Stimulated activated CD8-positive, alpha-beta memory T cell treated with anti-CD3 and anti-CD28 coated beads, Interleukin-4, amount 100 ng/mL, for 24 hours (primary cell): ENCODE results near the gene ABHD1.
"Not testable (repeated sequence)": the region's sequence is repeated elsewhere in the genome, so short reads cannot be mapped to it uniquely, and the experiment has no call there.

Experiments used
- DNase-seq: peaks from one replicate; pipeline ENCODE4 v3.0.0-alpha.2; 2020; ENCODE audit warnings: low read depth

Gene ABHD1

DNA sequence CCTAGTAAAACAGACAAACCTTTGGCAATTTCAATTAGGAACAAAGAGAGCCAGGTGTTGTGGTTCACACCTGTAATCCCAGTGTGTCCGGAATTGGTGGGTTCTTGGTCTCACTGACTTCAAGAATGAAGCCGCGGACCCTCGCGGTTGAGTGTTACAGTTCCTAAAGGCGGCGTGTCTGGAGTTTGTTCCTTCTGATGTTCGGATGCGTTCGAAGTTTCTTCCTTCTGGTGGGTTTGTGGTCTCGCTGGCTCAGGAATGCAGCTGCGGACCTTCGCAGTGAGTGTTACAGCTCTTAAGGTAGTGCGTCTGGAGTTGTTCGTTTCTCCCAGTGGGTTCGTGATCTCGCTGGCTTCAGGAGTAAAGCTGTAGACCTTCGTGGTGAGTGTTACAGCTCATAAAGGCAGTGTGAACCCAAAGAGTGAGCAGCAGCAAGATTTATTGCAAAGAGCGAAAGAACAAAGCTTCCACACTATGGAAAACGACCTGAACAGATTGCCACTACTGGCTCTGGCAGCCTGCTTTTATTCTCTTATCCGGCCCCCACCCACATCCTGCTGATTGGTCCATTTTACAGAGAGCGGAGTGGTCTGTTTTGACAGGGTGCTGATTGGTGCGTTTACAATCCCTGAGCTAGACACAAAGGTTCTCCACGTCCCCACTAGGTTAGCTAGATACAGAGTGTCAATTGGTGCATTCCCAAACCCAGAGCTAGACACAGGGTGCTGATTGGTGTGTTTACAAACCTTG is 12.8 kb upstream of the ABHD1 start:
- DNase-seq, result not testable (repeated sequence)

GRCh38 chr2:27111392-27112078 is 12.1 kb upstream of the ABHD1 start:
- not testable (repeated sequence) for DNase-seq

DNA sequence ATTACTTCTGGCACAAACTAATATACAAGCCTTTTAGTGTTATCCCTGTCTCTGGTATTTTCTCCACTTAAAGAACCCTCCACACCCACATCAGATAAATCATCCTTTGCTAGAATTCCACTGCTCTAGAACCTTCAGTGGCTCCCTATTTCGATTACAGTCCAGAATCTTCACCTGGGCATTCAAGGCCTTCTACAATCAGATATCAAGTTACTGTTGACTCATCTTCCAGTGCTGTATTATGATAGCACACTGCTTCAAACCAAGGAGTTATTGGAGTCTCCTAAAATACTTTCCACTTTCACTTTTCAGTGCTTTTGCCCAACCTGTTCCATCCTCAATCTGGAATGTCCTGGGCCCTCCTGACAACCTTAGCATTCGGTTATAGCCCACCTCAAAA is 8.1 kb upstream of the ABHD1 start:
- DNase-seq, result no peak

GRCh38 chr2:27117995-27118524 is 5.6 kb upstream of the ABHD1 start:
- DNase-seq, result no peak

DNA sequence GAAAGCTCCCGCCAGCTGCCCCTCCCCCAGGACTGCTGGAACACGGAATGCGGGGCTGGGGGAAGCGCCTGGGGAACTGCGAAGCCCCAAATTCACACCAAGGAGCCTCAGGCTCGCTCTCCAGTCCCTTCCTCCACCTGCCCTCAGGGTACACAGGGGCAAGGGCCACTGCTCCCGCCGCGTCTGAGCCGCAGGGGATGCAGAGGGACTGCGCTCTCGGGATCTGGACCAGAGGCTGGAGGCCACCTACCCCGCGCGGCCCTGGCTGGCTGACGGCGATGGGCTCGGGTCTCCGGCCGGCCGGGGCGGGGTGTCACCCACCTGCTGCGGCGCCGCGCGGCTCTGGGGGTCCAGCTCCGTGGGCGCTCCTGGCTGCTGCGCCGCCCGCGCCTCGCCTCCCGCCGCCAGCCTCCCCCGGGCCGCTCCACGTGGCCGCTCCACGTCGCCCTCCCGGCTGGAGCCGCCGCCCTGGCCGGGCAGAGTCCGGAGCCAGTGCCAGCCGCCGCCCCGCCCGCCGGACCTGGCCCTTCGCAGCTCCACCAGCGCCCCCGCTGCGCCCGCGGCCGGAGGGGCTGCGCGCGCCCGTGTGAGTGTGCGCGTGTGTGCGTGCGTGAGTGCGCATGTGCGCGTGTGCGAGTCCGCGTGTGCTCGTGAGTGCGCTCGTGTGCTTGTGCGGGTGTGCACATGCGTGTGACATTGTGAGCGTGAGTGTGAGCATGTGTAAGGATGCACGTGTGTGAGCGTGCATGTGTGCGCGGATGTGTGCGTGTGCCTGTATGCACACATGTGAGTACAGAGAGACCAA is 4.9 kb upstream of the ABHD1 start, which contains the start of gene CGREF1:
Gene CGREF1 (minus strand): TSS at position 604 of the 805 bp plus-strand sequence. CDS start 14,762 bp downstream, outside the sequence.
- no peak for DNase-seq

- not testable (repeated sequence) for DNase-seq
Observed at GRCh38 chr2:27119330-27119670, 4.3 kb upstream of the ABHD1 start.

- DNase-seq, result no peak
Observed at GRCh38 chr2:27121906-27122305, 1.7 kb upstream of the ABHD1 start.

- DNase-seq, result no peak
Observed at GRCh38 chr2:27122791-27123190, 824 bp upstream of the ABHD1 start.

DNA sequence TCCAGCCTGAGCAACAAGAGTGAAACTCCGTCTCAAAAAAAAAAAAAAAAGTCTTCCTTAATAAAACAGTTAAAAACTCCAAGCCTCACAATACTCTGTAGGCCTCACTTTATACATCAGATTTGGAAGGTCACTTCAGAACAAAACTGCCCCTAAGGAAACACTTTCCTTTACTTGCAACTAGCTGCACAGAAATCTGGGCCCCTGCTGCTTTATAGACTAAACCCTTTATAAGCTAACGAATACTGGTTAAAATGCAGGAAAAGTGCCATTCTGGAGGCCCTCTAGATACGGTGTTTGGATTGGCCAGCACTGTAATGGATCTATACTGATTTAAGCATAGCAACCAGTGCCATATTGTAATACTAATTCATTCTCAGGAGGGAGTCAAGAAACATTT is 1.5 kb downstream of the ABHD1 start:
- no peak for DNase-seq

GRCh38 chr2:27126252-27126710 is 2.7 kb downstream of the ABHD1 start:
- no peak for DNase-seq

DNA sequence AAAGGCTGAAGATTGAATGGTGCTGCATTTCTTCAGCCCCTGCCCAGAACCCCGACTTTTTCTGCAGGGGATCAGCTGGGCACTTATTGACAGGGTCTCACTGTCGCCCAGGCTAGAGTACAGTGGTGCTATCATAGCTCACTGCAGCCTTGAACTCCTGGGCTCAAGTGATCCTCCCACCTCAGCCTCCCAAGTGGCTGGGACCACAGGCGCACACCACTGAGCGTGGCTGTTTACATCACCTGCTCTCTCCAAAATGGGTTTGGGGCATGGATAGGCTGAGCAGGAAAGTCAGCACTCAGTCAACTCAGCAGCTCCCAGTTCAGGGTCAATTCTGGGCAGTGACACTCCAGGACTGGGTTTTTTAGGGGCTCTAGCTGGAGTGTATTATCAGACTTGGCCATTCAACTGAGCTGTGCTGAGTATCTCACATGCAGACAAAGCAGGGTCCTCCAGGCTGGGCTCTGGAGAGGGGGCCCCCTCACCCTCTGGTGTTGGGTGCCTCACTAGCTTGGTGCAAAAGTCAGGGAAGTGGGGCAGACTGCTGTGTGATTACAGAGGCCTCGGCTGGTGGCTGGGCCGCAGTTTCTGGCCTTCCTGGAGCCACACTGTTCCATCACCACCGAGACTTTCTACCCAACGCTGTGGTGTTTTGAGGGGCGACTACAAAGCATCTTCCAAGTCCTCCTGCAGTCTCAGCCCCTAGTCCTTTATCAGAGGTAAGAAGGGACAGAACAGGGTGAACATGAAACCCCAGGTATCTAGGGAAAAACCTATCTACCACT is 4.5 kb downstream of the ABHD1 start:
- DNase-seq, result no peak

- DNase-seq, result no peak
Observed at GRCh38 chr2:27128668-27129571, 5.3 kb downstream of the ABHD1 start.

DNA sequence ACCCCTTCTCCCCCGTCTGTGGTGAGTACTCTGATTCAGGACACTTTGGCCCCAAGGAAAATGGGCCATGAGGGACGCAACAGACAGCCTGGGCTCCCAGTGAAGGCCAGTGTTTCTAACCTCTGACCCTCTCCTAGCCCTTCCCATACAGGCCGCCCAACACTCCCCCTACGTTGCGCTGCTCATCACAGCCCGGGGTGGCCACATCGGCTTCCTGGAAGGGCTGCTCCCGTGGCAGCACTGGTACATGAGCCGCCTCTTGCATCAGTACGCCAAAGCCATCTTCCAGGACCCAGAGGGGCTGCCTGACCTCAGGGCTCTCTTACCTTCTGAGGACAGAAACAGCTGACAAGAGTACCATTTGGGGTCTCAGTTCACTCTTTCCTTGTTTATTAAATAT is 6.8 kb downstream of the ABHD1 start:
- DNase-seq, result no peak

- DNase-seq, result no peak
Observed at GRCh38 chr2:27131429-27131828, 7.8 kb downstream of the ABHD1 start.

DNA sequence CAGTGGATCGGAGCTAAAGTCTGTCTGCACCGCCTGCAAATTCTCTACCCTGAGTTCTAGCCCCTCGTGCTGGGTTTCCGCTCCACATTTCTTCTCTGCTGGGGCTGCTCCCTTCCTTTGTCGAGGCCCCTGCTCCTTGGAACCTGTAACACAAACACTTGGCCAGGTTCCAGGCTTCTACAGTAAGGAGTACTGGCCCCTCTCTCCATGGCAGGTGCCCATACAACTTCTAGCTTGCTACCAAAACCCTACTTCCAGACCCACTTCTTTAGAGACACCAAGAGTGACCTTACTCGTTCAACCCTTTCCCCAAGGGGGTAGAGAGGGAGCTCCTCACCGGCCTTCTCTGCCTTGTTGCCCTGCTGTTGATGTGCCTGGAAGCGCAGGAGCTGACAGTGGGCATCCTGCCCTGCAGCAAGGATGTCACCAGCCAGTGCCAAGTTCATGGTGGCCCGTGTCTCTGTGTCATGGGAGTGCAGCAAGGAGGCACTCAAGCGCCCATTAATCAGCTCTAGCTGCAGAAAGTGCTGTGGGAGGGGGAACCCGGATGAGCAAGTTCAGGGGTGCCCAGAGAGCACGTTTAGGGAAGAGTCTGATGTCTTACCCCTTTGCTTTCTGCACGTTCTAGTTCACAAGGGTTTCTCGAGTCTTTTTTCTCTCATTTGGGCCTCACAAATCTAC is 9.7 kb downstream of the ABHD1 start:
- DNase-seq, result no peak

DNA sequence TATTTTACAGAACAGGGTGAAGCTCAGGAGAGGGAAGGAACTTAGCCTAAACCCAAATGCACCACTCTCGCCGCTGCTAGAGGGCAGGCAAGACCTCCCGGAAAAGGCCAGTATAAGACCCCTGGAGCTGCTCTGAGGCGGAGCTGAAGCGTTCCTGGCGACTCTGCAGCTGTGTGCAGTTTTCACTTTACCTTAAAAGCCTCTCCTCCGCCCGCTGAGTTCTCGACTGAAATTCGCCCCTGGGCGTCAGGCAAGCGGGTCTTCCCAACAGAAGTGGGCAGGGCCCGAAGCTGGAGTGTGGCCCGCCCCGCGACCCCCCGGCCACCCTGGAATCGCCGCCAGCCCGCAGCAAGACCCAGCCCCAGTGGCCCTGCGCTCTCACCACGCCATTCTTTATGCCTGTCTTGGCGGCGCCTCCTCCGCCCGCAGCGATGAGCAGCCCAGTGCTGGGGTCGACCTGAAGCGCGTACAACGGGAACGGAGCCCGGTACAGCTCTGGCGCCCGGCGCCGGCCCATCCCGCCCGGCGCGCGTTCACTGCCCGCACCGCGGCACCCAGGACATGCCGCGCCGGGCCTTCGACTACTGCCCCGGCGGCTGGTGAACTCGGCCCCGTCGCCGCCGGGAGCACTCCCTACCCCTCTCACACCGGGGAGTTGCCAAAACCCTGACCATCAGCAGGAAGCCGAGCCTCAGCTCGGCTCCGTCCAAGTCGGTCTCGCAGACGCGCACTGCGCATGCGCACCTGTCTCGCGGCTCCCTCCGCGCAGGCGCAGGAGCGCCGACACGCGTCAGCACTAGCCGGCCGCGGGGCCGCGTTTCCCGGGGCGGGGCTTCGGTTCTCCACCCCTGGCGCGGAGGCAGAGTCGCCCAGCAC is 10.5 kb downstream of the ABHD1 start, which contains the start of gene PREB:
Gene PREB (minus strand): TSS at position 732 of the 876 bp plus-strand sequence. CDS start 215 bp downstream, at position 517.
- peak; percentile 98 for DNase-seq

- no peak for DNase-seq
Observed at GRCh38 chr2:27134781-27135477, 11.3 kb downstream of the ABHD1 start.

DNA sequence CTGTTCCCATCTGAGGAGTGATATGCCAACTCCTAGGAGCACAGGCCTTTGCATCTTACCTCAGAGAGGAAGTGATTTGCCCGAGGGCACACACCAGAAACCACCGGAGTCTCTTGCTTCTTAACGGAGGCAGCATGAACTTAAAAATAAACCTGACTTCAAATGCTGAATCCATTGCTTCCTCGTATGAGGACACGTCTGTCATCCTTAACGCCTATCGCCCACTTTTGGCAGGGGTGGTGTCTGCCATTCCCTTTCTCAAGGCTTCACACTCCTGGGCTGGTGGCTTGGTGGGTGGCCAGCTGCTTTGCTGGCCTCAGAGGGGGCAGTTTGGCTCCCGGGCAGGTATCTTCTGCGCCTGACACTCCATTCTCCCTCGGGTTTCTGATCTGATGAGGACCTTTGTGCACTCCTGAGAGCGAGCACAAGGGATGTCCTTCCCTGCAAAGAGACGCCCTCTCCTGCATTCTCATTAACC is 11.9 kb downstream of the ABHD1 start:
- no peak for DNase-seq
